A673 (cell line): ENCODE measurements around the gene TOR3A. TPM values are rescaled to one million over a fixed set of nuclear protein-coding genes. Genes with fewer than 3 reads are reported as not detected.
A peak's percentile ranks its signal among the peaks of the same experiment; 100 is the strongest.

Experiments
- BruUV-seq: library from RNA; stranded (reverse); fragments of 400-500 nt; replicated peaks from 2 replicates; lab custom pipeline; 2021; lab: Mats Ljungman, UMichigan
- CTCF ChIA-PET: fragments of 300-600 bp; sonication (Branson Sonifier 250); formaldehyde crosslinking; loops from one replicate; lab custom pipeline; 2022; ENCODE audit warnings: antibody characterized with exemption; lab: Charles Lee
- POLR2A ChIA-PET: fragments of 300-600 bp; sonication (Branson Sonifier 250); formaldehyde crosslinking; loops from one replicate; lab custom pipeline; 2022; ENCODE audit warnings: antibody characterized with exemption; ENCODE audit not compliant: low non-redundant PET; lab: Charles Lee
- DNase-seq: peaks from one replicate; pipeline ENCODE4 v3.0.0-alpha.2; 2015; ENCODE audit warnings: low spot score
- H3K27ac ChIP-seq: fragments of 200-600 bp; sonication (generic); 2 replicates; pipeline ENCODE4 v1.5.1; 2016; ENCODE audit warnings: mixed run types, low read depth, mild to moderate bottlenecking, mixed read lengths, antibody characterized with exemption, low read length; ENCODE audit not compliant: poor library complexity, severe bottlenecking
- H3K27me3 ChIP-seq: fragments of 200-600 bp; sonication (generic); replicated peaks from 2 replicates; pipeline ENCODE4 v1.6.1; 2017; ENCODE audit warnings: mixed run types, low read depth, mild to moderate bottlenecking, mixed read lengths, antibody characterized with exemption, low read length; ENCODE audit not compliant: insufficient read depth, poor library complexity
- H3K36me3 ChIP-seq: fragments of 200-600 bp; sonication (generic); 2 replicates; pipeline ENCODE4 v1.6.1; 2016; ENCODE audit warnings: mixed run types, mild to moderate bottlenecking, mixed read lengths, antibody characterized with exemption, low read length; ENCODE audit not compliant: insufficient read depth, poor library complexity, severe bottlenecking
- H3K4me1 ChIP-seq: fragments of 200-600 bp; sonication (generic); 2 replicates; pipeline ENCODE4 v1.6.1; 2017; ENCODE audit warnings: mixed run types, mild to moderate bottlenecking, mixed read lengths, antibody characterized with exemption, low read length; ENCODE audit not compliant: insufficient read depth, poor library complexity, severe bottlenecking
- H3K4me3 ChIP-seq: fragments of 200-600 bp; sonication (generic); 2 replicates; pipeline ENCODE4 v1.5.1; 2016; ENCODE audit warnings: low read depth, mixed run types, mild to moderate bottlenecking, mixed read lengths, low read length; ENCODE audit not compliant: poor library complexity, severe bottlenecking
- H3K9me3 ChIP-seq: fragments of 200-600 bp; sonication (generic); 2 replicates; pipeline ENCODE4 v1.6.1; 2016; ENCODE audit warnings: mixed run types, low read depth, mild to moderate bottlenecking, mixed read lengths, antibody characterized with exemption, low read length; ENCODE audit not compliant: poor library complexity, severe bottlenecking
- CTCF ChIP-seq: fragments of 300-800, 200-600 bp; sonication (generic); conservative IDR thresholded peaks from 2 replicates; pipeline ENCODE4 v1.5.1; 2017; ENCODE audit warnings: low read depth, mild to moderate bottlenecking, antibody characterized with exemption, low read length, moderate library complexity, mixed read lengths
- EZH2 ChIP-seq: fragments of 200-600 bp; sonication (generic); IDR thresholded peaks from 2 replicates; pipeline ENCODE4 v1.6.1; 2017; ENCODE audit warnings: borderline replicate concordance, low read depth, mild to moderate bottlenecking, mixed read lengths, antibody characterized with exemption, low read length; ENCODE audit not compliant: poor library complexity, severe bottlenecking
- intact Hi-C: fragments of 100-400 bp; cut with micrococcal nuclease; formaldehyde crosslinking; loops from one replicate; pipeline ENCODE4 v1.10.0; 2022; ENCODE audit not compliant: unreplicated experiment
- total RNA-seq: library from RNA; stranded (reverse); gene quantifications from 2 replicates; pipeline ENCODE4 v1.2.3, GENCODE V29; 2021

Gene TOR3A
- total RNA-seq, 1 experiment from 2014 or later: 21.0 TPM

- no peak for DNase-seq
- intact Hi-C loops: no loop called here
- Histone ChIP-seq H3K27ac (peak overlapping the region; percentile 26), H3K4me3 (no peak overlapping the region), H3K4me1 (peaks cover 17% of the 10 kb centered on the region), H3K36me3 (peaks cover 34% of the 10 kb centered on the region), H3K9me3 (no peaks in the 10 kb centered on the region), H3K27me3 (no peaks in the 10 kb centered on the region)
- no peak for TF ChIP-seq EZH2
- TF ChIP-seq CTCF: no peak
- CTCF ChIA-PET: interaction anchor here (0.8 kb wide), 1 partner anchor 30 kb away, joined by 3 read pairs; no protein-coding TSS in a partner anchor
- BruUV-seq: no TSS peak
- POLR2A ChIA-PET: no interaction called here
Observed at GRCh38 chr1:179090923-179091322, 9.1 kb downstream of the TOR3A start.

GRCh38 chr1:179091691-179092165 is 9.9 kb downstream of the TOR3A start:
- H3K27ac ChIP-seq: no peak overlapping the region
- H3K27me3 ChIP-seq: no peaks in the 10 kb centered on the region
- no peak for DNase-seq
- H3K9me3 ChIP-seq: no peaks in the 10 kb centered on the region
- TF ChIP-seq EZH2 (no peak), CTCF (no peak)
- intact Hi-C loops: no loop called here
- ChIA-PET POLR2A (interaction anchor here (0.6 kb wide), 1 partner anchor 46 kb away, joined by 3 read pairs; no protein-coding TSS in a partner anchor), CTCF (no interaction called here)
- no TSS peak for BruUV-seq
- peaks cover 40% of the 10 kb centered on the region for H3K36me3 ChIP-seq
- H3K4me3 ChIP-seq: no peak overlapping the region
- H3K4me1 ChIP-seq: peaks cover 17% of the 10 kb centered on the region

GRCh38 chr1:179092896-179093461 is 11.1 kb downstream of the TOR3A start:
- Histone ChIP-seq H3K4me1 (peaks cover 17% of the 10 kb centered on the region), H3K36me3 (peaks cover 48% of the 10 kb centered on the region), H3K4me3 (no peak overlapping the region), H3K27me3 (no peaks in the 10 kb centered on the region), H3K9me3 (no peaks in the 10 kb centered on the region), H3K27ac (no peak overlapping the region)
- BruUV-seq: no TSS peak
- POLR2A ChIA-PET: no interaction called here
- CTCF ChIA-PET: no interaction called here
- no peak for TF ChIP-seq CTCF
- TF ChIP-seq EZH2: no peak
- intact Hi-C loops: no loop called here
- DNase-seq: no peak
